ENCODE measurements around the gene TCEANC2.
"Not testable (repeated sequence)": the region's sequence is repeated elsewhere in the genome, so short reads cannot be mapped to it uniquely, and the experiment has no call there.

TCEANC2 gene

DNA sequence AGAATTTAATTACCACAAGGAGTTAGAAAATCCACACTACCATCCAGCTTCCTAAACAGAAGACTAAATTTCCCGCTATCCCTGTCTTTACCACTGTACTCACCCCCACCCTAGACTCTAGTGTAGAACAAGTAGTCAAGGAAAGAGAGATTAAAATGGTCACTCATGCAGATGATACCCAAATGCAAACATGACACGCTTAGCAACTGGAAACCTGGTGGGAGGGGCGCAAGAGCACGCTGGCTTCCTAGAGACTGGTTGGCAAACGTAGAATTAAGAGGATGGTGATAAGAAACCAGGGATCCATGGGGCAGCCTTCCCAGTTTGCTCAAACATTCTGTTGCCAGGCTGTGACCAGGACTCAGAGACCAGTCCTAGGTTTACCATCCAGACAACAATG lies 25.6 kb upstream of the TCEANC2 start:
- DNase-seq (ENCODE audit: low read depth in 3 of 3): no peak

DNA sequence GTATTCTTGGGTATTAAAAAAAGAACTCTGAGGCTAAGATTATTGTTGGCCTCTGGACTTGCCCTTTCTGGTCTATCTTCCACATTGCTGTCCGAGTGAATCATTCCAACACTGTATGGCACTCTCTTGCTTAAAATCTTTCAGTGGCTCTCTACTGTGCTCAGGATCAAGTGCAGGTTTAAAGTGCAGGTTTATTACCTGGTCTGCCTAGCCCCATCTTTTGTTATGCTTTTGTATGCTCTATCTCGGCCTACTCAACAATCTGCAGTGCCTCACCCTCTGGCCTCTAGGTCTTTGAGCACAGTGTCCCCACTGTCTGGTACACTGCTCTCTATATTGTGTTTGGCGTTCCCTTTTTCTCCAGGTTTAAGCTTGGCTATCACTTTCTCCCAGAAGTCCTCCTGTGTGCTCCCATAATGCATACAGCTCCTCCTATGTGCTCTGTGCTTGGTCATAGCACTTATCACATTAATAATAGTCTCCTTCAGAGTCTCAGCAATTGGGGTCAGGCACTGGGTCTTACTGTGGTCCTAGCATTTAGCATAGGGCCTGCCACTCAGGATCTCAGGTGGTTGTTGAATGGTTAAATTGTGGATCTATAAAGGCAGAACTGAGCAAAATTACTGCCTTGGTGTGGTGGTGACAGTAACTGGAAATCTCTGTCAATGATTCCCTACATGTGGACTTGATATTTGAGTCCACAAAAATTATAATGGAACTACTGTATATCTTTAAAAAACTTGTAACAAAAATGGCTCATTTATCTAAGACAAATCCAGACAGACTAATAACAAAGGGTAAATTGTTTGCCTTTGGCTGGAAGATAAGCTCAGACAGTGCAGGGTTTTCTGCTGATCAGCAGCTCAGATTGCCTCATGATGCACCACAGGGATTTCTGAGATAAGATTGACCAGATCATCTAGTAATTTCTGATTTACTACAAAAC lies 24.8 kb upstream of the TCEANC2 start:
- DNase-seq (ENCODE audit: low read depth in 3 of 3): no peak

DNA sequence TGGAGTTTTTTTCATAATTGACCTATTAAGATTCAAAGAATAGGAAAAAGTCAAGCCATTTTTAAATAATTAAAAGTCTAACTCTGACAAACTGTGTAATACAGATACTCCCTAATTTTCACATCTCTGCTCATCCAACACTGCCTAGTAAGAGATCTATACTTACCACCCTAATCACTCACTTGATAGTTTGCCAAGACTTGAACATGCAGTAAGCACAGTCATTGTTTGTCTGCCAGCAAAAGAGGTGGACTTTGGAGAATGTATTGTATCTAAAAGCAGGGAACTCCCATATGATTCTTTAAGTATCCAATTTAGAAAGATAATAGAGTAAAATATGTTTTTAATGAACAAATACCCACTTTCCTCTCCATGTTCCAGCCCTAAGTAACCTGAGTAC lies 15.9 kb upstream of the TCEANC2 start:
- DNase-seq (ENCODE audit: low read depth in 3 of 3): no peak

DNA sequence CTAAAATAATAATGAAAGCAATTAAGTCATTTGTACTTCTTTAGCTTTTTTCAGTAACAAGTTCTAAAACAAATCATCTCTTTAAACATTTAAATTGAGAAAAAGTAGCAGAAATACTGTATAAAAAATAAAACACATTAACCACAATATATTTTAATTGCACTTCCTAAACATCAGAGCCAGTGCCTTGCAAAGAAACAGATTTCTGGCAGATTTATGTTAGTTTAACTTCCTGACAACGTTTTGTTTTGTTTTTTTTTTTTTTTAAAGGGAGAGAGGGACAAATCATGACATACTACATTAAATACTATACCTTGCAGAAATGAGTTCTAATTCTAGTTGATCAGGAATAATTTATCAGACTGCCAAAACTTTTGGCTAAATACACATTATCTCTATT lies 11.6 kb upstream of the TCEANC2 start:
- DNase-seq (ENCODE audit: low read depth in 3 of 3): no peak

DNA sequence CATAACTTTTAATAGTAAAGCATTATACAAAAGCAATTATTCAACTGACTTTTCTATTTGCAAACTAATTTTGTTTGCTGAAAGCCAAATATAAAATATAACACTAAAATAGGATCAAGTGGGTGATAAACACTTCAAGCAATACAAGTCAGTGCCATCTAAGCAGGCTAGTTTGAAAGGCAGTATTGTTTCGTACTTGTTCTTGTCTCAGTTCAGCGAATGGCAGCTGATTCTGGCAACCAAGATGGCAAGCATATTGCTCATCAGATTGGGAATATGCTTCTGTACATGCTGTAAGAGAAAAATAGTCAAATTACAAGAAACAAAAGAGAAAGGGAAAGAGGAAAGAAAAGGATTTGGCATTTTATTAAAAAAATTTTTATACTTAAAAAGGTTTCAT lies 7.9 kb upstream of the TCEANC2 start:
- DNase-seq (ENCODE audit: low read depth in 3 of 3): no peak

DNA sequence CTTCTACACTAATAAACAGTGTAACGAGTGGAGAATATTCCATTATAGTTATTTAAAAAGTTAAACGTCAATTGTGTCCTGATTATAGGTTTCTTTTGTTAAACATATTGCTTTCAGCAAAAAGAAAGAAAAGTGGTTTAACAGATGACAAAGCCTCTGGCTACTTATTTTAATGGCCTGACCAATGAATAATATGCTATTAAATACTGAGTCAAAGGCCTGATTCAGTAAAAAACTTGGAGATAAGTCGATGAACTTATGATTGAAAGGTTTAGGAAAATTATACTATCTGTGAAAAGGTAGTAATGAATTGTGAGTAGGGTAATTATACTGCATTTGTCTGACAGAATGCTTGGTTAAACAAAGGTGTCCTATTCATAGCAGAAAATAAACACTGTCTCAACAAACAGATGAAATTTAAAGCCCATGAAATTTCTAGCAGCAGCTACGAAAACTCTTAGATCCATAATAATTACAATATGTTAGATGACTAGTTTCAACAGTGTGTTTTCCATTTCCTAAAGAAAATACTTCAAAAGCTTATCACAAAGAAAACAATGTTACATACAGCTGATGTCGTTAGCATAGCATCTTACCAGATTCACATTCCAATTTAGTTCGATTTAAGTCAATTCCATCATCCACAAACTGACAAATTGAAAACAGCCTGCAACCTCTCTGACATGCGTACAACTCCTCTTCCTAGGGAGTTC lies 6.6 kb upstream of the TCEANC2 start:
- DNase-seq (ENCODE audit: low read depth in 3 of 3): no peak

DNA sequence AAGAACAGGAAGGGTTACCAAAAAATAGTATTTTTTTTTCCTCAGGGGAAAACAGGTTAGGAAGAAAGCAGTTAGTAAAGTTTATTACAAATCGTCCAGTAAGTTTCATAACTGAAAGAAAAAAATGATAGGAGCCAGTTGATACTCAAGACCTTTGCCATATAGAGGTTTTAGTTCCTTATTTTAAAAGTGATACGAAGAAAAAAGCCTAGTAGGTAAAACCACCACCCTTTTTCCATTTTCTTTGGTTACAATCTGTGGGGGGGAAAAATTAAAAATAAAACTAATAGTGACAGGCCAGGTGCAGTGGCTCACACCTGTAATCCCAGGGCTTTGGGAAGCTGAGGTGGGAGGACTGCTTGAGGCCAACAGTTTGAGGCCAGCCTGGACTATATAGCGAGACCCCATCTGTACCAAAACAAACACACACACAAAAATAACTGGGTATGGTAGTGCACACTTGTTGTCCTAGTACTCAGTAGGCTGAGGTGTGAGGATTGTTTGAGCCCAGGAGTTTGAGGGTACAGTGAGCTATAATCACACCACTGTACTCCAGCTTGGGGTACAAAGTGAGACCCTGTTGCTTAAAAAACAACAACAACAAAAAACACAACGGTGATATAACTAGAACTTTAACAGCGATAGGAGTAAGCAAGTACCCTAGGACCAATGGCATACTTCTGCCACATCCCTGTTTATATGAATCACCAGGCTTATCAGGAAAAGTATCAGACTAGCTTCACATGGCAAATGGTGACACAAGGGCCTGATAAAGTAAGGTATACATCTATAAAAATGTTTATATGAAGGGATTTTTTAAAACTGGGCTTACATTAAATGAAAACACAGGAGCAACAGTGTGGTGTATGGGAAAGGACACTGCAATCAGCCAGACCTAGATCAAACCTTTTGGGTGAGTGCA lies 5.8 kb upstream of the TCEANC2 start:
- no peak for DNase-seq (ENCODE audit: low read depth in 3 of 3)

DNA sequence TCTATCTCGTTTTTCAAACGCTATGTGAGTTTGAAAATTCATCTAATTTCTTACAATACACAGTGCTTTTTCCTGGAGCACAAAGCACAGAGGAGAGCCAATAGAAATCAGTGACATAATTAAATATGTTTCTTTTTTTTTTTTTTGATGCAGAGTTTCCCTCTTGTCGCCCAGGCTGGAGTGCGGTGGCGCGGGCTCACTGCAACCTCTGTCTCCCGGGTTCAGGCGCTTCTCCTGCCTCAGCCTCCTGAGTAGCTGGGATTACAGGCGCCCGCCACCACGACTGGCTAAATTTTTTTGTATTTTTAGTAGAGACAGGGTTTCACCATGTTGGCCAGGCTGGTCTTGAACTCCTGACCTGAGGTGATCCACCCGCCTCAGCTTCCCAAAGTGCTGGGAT lies 3.0 kb upstream of the TCEANC2 start:
- DNase-seq (ENCODE audit: low read depth in 3 of 3): not testable (repeated sequence)

DNA sequence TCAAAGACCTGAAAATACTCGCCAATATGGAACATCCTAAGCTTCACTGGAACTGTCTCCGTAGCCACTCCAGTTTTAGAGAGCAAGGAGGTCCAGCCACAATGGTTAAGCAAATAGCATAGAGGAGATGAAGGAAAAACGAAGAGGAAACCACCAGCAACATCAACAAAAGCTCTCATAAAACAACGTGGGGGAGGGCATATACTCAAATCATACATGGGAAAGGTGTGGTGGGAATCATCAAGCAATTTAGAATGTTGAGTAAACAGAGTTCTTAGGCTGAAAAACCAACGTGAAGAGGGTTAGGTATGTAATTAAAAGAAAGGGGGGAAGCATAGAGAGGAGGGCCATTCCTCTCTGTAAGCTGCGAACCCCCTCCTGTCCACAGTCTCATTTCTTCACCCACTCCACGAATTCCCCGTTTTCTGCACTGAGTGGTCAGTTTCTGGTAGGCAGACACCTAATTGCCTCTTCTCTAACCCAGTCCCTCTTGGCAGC lies 1.4 kb upstream of the TCEANC2 start:
- DNase-seq (ENCODE audit: low read depth in 3 of 3): no peak

DNA sequence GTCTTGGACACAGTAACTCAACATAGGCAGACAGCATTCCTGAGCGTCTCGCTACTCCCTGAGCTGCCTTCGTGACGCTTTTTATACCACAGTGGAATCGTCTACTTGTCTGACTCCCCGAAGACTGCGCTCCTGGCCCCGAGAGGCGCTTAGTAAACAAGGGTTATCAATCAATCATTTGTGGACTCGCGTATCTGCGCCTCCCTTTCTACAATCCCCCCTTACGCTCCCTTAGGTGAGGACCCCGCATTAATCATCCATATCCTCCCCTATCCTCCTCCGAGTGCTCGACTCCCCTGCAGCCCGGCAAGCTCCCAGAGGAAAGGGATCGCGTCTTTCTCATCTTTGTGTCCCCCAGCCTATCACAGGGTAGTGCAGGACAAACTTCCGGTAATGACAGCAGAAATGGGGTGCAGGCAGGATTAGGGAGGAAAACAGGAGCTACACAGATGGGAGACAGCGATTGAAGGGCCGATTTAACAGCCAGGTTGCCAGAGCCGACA lies 926 bp upstream of the TCEANC2 start:
- no peak for DNase-seq (ENCODE audit: low read depth in 3 of 3)

DNA sequence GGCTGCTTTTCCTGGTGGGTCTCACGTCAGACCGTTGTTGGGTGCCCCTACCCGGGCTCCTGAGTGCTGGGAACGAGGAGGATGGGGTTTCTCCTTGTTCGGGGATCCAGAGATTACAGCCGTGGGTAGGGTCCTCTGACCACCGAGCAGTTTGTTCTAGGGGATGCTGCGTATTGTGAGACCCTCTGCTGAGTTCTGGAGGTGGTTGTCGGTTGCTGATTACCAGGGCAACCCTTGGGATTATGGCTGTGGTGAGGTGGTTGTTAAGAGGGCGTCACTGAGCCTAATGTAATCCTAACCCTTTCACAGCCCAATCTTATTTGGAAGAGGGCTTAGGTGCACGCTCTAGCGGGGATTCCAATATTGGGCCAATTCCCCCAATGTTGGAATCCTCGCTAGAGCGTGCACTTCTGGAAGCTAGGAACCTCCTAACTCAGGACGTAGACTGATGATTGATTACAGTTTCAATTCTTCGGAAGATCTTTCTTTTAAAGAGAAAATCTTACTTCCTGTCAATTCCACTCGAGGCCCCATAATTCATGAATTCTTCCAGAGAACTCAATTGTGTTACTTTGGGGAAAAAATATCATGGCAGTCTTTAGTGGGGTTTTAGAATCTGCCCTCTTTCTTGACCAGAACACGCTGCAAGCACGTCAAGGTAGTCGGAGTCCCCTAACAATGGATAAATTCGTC lies 483 bp downstream of the TCEANC2 start:
- DNase-seq (ENCODE audit: low read depth in 3 of 3): no peak

DNA sequence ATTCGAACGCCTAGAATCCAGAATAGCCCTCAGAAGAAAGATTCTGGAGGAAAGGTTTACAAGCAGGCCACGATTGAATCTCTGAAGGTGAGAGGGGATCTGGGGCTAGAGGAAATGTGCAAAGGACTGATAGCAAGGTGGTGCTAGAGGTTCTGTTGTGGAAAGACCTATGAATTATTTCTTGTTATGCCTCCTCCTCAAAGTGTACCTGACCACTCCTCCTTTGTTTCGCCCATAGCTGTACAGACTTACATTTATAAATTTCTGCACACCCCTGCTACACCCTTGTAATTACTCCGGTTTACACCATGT lies 986 bp downstream of the TCEANC2 start:
- DNase-seq (ENCODE audit: low read depth in 3 of 3): no peak

DNA sequence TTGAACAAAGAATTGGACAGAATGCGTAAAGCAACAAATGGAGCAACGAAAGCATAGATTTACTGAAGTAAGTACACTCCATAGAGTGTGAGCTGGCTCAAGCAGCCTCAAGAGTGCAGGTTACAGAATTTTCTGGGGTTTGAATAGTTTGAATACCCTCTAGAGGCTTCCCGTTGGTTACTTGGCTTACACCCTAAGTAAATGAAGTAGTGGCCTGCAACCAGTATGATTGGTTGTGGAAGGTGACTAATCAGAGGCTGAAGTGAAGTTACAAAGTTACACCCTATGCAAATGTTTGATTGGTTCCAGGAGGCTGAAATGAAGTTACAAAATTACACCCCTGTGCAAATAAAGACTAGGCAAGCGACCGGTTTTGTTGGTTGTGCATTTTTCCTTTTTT lies 10.9 kb downstream of the TCEANC2 start:
- no peak for DNase-seq (ENCODE audit: low read depth in 3 of 3)

DNA sequence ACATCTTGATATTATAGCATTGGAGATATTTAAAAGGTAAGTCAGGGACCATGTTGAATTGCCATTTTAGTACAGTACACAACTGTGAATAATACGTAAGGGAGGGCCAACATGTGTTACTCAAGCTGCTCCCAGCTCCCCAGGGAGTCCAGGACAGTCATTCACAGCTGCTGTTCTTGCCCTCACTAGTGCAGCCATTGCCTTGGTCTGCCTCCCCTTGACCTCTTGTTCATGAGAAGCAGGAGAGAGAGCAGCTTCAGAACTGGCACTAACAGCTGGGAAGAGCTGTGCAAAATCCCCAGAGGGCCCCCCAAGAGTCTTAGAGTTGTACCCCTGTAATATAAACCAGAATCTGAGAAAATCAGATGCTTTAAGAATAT lies 16.4 kb downstream of the TCEANC2 start:
- DNase-seq (ENCODE audit: low read depth in 3 of 3): no peak

DNA sequence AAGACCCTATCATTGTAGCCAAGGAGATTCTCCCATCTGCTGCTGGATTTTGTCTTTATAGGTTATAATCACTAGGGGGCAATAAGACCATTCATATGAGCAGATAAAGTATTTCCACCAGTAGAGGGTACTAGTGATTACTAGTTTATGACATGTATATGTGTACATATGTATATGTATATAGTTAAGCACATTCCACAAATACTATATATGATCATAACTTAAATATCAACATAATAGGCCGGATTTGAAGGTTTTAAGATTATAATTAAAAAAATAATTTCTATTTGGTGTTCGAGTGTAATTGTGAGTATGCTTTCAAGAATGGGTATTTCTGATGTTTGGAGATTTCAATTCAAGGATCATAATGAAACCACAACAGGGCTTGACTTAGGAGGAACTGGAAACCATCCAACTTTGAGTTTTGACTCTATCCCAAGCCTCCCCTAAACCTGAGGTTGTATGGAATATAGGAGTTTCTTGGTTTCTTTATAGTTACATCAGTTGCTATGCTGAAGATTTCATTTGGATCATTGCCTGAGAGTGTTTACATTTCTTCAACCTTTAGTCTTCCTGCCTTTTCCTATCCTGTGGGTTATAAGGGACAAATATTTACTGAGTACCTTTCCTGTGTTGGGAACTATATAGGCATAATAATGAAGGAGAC lies 16.9 kb downstream of the TCEANC2 start:
- no peak for DNase-seq (ENCODE audit: low read depth in 3 of 3)

DNA sequence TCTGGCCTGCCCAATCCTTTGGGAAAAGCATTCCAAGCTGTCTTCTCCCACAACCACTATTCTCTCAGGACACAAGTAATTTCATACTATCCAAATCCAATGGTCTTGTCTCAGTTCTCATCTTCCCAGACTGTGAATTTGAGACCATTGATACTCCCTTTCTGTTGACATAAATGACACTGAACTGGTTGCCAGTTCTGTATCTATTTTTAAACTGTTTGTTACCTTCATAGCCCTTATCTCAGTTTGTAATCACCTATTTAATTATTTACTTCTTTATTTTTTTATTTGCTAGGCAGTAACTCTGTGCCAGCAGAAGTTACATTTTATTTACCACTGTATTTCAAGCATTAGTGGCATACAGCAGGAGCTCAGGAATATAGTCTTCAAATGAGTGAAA lies 24.0 kb downstream of the TCEANC2 start:
- no peak for DNase-seq (ENCODE audit: low read depth in 3 of 3)

DNA sequence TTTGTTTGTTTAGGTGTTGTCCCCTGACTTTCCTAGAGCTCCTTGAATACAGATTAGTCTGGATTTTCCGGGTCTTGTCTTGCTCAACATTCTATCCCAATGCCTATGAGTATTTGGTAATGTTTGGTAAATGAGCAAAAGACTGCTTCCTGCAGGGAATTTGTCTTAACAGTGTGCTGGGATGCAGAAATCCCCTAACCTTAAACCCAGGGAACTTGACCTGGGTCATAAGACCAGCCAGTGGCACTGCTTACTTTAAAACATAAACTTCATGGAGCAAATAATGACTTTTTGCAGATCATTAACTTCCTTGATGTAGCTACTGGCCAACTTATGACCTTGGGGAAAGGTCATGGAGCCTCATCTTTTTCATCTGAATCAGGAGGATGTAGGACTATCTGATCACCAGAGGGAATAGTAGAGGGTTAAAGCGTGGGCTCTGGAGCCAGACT lies 27.2 kb downstream of the TCEANC2 start:
- no peak for DNase-seq (ENCODE audit: low read depth in 3 of 3)

DNA sequence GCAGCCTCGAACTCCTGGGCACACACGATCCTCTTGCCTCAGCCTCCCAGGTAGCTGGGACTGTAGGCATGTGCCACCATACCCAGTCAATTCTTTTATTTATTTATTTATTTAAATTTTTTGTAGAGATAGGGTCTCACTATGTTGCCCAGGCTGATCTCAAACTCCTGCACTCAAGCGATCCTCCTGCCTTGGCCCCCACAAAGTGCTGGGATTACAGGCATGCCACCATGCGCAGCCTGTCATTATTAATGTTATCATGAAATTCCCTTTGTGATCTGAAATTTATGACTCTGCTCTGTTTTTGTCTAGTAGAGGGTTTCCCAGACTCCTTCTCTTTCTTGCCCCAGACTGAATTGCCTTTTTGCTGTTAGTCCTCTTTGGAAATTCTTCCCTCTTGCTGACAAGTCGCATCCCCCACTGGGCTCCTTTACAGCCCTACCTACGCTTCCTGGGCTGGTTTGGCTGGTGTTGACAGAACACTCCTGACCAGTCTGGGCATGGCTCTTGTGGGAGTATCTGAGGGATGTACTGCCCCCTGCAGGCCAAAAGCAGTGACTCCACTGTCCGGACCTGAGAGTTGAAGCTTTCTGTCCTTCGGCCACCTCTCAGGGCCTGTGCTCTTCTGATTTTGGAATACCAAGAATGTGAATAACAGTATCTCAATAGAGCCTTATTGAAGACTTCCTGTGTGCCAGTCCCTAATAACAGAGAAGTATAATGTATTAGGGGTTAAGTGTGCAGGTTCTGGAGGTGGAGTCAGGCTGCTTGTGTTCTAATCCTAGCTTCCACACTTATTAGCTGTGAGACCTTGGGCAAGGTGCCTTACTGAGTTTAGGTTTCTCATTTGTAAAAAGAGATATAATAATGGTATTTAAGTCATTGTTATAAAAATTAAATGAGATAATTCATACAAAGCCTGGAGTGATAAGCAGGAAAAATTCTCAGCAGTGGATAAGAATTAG lies 28.2 kb downstream of the TCEANC2 start:
- peak; percentile 8 to 31 (median 18) for DNase-seq (ENCODE audit: low read depth in 3 of 3)

DNA sequence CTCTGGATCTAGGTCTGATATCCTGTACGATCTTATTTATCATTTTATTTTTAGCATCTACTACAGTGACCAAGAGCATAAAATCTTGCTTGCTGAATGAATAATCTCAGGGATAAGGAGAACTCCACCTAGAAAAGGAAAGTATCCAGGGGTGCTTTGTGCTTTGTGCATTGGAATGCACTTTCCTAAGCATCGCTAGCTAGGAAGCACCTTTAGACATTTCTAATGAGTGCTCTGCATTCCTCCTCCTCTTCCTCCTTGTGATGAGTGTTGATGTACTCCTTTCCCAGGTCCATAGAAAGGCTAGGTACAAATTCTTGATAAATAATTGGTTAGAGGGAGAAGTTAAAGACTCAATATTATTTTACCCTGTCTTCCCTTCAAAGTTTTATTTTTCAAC lies 31.4 kb downstream of the TCEANC2 start:
- no peak for DNase-seq (ENCODE audit: low read depth in 3 of 3)

Data from stimulated activated CD4-positive, alpha-beta T cell treated with anti-CD3 and anti-CD28 coated beads, TNF-alpha, amount 100 ng/mL, for 4 hours (primary cell).